ACHN (cell line): ENCODE results near the gene WDR86.

Source experiments
- DNase-seq: peaks from one replicate; pipeline ENCODE4 v3.0.0-alpha.2; 2015
- in situ Hi-C: cut with HindIII; loops from 2 replicates; pipeline ENCODE4 v1.10.0; 2017; ENCODE audit warnings: low sequenced_read_pairs, low pct_ligation_motif_present, low pct_unique_long_range_greater_than_20kb

WDR86 gene

DNA sequence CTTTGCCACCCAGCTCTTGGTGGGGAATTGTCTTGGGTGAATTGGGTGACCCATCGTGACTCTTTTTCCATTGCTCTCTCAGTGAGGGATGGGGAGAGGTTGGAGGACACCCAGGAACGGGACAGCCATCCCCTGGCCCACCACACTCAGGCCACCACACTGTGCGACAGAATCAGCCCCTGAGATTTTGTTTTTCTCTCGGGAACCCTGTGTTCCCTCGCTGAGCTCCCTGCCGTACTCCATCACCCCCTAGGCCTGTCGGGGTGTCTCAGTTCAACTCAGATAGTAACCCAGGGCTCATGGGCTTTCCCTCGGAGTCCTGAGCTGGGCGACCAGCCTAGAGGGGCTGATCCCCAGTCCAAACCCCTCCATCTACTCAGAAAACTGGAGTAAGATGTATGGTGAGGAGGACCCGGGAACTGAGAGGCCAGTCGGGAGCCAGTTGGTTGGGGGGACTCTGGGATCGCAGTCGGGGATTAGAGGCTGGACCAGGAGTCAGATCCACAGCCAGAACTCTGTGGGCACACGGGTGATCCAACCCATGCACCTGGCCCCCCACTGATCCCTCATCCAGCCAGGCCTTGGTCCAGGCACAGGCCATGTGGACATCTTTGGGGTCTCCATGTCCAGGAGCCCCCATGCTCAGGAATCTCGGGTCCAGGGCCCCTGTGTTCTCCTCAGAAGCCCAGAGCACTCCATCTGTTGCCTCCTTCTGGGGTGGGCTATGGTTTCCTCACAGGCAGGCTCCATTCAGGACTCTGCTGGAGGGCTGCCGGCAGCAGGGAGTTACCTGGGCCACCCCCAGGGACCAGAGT lies 20.8 kb upstream of the WDR86 start:
- in situ Hi-C loops: no loop called here
- no peak for DNase-seq

DNA sequence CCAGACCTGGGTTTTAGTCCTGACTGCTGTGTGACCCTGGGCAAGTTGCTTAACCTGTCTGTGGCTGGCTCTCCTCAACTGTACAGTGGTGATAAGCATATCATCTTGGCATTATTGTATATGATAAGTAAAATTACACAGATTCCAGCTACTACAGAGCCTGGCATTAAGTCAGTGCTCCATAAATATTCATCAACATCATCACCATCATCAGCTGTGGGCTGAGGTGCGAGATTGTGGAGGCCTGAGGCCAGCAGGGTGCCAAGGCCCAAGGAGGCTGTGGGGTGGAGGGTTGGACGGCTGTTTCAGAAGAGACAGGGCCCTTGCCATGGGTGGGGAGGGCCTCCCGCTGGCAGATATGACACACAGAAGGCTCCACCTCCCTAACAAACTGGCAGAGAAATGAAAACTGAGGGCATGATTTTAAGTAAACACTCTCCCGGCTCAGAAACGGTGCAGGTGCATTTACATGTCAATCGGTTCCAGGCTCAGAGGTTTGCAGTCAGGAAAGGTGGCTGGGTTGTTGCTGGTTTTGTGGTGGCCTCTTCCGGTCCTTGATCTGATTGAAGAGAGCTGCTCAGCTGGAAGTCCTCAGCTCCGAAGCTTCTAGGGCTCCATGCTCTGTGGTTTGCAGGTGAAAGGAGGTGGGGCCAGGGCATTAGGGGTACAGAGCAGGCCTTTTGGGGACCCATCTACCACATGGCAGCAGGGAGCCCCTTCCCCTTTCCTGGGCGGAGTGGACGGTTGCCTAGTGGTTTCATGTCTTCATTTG lies 19.9 kb upstream of the WDR86 start:
- DNase-seq: no peak
- in situ Hi-C loops: no loop called here

DNA sequence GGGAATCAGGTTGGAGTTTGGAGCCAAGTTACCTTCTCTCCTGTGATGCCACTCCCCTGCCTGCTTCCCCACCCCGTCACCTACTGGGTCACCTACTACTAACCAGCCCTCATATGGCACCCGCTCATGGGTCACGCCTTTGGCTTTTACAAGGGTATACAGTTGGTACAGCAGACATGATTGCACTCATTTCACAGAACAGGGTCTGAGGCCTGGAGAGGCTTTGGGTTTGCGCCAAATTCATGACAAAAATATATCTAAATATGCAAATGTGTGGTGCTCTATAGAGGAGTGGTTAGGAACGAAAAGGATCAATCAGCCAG lies 19.4 kb upstream of the WDR86 start:
- in situ Hi-C loops: no loop called here

DNA sequence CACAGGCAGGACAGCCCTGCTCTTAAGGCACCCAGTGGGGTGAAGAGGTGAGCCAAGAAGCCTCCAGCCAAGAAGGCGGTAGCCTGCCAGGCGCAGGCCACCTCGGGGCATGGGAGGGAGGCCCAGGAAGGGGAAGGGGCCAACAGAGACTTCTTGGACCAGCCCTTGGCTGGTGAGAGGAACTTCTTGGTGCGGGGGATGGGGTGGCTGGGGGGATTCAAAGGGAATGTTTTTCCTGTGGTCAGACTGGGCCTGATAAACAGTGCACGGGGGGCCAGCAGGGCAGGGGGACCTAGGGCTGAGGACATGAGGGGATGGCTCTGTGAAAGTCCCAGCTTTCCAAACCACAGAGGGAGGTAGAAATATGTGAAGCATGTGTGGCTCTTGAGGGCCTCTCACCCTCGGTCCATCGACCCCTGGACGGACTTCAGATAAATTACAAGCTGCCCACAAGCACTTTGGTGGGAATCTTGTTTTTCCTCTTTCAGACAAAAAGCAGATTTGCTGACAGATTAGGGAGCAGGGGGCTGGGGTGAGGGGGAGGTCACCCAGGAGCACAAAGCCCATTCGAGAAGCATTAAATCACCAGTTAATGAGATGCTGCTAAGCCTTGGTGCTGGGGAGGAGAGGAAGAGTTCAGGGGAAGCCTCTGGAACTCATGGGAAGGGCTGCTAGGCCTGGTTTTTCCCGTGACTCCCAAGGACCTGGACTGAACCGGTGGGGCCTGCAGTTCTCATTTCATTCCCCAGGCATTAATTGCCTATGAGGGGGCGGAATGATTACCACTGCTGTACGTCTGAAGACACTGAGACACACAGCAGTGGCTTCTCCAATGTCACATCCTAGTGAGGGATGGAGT lies 18.8 kb upstream of the WDR86 start:
- in situ Hi-C loops: no loop called here
- peak; percentile 70 for DNase-seq

More for the DNA sequence above, 19.4 kb upstream of the WDR86 start:
- no peak for DNase-seq

DNA sequence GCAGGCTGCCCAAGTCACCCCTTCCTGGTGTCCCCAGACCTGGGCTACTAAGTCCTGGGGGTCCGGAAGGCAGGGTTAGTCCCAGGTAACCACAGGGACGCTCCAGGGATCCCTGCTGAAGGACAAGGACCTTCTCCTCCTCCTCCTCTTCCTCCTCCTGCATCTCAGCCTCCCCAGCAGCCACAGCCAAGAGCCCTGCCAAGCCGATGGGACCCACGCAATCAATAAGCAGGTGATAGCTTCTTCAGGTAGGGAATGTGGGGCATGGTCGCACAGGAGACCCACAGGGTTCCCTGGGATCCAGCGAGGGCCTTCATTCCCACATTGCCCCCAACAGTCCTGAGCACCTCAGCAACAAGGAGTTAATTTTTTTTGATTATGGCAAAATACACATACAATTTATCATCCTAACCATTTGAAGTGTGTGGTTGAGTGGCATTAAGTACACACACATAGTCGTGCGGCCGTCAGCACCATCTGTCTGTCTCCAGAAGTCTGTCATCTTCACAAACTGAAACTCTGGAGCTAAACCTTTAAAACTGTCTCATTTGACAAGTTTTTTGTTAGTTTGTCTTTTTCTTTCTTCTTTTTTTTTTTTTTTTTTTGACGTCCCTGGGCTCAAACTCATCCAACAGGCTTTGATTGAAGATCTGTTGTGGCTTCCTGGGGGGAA lies 18.0 kb upstream of the WDR86 start:
- no peak for DNase-seq
- in situ Hi-C loops: no loop called here

DNA sequence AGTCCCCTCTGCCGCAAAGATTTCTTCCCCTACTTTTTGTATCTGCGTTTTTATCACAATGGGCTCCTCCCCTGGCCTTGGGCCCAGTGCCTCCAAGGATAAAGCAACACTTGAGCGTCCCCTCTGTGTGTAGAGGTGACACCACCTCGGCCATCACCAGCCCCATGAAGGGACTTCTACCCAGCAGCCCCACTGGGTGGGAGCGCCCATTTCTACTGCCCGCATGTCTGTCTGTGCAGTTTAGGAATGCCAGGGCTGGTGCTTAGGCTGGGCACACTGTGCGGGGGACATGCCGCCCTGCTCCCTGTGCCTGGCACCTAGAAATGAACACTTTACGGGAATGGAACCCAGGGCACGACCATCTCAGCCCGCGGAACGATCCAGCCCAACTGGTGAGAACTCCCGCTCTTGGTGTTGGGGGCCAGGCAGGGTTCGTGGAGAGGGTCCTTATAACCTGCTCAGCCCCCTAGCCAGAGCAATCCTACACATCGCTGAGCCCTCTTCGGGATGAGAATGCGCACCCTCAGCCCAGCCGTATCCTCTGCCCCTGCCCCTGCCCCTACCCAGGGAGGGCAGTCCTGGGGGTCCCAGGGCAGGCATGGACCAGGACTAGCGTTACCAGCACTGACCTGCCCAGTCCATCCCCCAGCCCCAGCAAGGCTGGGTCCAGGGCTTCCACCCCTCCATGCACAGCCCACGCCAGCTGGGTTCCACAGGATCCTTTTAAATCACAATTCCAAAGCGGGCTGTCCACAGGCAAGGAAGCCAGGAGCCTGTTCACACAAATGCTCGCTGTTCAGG lies 17.3 kb upstream of the WDR86 start:
- in situ Hi-C loops: no loop called here
- no peak for DNase-seq

DNA sequence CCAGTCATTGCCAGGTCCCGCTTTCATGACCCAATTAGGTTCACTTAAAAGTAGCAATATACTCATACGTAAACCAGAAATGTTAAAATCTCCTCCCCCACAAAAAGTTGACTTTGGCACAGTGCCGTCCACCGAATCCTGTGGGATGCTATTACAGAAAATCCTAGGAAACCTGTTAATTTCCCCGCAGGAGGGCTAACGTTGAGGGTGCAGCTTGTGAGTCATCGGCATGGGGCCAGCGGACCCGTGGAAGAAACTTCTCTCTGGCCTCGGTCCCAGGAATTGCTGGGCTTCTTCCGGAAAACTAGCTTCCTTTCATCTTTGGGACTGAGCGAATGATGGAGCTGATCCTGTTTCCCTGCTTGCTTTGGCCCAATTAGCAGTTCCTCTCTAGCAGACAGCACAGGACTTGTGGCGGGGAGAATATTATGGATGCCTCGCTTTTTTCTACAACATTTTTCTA lies 16.6 kb upstream of the WDR86 start:
- DNase-seq: peak; percentile 86
- in situ Hi-C loops: no loop called here

DNA sequence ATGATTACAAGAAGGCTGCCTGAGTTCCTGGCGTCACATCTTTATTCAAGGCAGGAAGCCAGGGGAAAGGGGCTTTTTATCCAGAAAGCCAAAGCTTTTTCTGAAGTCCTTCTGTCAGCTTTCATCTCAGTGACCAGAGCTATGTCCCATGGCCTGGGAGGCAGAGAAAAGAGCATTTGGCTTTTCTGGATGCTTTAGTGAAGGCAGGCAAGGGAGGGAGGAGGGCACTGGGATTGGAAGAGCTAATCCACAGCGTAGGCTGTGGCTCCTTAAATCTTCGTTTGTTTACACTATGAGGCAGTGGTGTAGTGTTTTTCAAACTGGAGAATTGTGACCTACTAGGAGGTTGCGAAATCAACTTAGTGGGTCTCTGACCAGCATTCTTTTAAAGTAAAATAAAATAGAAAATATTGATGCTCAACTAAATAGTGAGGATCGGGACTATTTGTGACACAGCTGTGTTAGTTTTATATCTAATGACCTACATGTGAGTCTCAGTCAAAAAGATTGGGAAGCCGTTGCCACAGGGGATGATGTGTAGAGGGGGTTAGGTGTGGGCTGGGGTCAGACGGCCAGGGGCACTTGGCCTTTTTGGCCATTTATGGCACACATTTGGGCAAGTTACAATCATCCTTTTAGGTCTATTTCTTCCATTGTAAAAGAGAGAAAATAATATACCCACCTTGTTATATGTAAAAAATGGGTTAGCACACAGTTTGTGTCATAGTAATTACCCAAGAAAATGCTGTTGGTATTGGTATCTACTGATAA lies 16.0 kb upstream of the WDR86 start:
- DNase-seq: no peak
- in situ Hi-C loops: no loop called here

DNA sequence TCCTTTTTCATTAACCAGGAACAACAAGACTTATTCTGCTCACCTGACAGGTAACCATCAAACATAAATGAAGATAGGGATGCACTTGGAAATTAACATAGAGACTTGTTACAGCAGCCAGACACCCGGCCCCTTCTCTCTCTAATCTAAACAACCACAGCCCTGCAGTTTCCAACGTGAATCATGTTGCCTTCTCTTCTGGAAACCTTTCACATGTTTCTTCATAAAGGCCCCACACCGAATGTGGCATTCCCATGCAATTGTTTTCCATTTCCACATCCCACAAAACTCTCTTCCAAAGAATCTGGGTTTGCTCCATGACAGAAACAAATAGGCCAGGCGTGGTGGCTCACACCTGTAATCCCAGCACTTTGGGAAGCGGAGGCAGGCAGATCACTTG lies 15.0 kb upstream of the WDR86 start:
- in situ Hi-C loops: no loop called here
- DNase-seq: no peak

DNA sequence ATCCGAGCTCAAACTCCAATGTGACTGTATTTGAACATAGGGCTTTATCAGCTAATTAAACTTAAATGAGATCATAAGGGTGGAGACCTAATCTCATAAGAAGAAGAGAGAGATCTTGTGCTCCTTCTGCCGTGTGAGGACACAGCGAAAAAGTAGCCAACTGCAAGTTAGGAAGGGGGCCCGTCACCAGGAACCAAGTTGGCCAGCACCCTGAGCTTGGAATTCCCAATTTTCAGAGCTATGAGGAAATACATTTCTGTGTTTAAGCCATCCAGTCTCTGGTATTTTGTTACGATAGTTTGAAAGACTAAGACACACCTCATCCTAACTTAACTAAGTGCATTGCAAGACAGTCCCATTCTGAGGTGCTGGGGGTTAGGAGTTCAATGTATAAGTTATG lies 14.1 kb upstream of the WDR86 start:
- in situ Hi-C loops: no loop called here
- no peak for DNase-seq

DNA sequence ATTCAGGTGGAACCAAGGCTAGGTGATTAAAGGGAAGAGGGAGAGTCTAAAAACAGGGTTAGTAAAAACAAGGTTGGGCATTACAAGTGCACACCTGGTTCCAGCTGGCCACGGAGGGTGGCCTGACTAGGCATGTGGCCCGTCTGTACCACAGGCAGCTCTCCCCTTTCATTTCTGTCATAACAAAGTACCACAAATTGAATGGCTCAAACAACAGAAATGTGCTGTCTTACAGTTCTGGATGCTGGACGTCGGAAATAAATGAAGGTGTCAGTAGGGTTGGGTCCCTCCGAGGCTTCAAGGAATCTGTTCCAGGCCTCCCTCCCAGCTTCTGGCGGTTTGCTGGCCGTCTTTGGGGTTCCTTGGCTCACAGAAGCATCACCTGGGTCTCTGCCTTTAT lies 13.4 kb upstream of the WDR86 start:
- in situ Hi-C loops: no loop called here
- no peak for DNase-seq

DNA sequence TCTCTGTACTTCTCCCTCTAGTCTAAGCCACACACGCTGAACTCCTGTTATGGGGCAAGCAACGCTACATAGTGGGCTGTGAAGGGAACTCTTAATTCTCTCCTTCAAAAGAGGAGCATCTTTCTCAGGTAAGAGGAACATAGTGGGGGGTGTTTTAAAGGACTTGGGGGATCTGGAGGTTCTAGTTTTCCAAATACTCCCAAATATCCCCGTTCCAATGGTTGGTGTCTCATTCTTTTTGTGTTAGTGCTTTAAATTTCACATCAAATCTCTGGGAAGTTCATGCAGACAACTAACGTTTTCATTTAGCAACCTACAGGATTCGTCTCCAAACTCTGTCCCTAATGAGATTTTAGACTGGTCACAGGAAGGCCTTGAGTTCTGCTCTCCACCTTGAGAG lies 12.4 kb upstream of the WDR86 start:
- no peak for DNase-seq
- in situ Hi-C loops: no loop called here

DNA sequence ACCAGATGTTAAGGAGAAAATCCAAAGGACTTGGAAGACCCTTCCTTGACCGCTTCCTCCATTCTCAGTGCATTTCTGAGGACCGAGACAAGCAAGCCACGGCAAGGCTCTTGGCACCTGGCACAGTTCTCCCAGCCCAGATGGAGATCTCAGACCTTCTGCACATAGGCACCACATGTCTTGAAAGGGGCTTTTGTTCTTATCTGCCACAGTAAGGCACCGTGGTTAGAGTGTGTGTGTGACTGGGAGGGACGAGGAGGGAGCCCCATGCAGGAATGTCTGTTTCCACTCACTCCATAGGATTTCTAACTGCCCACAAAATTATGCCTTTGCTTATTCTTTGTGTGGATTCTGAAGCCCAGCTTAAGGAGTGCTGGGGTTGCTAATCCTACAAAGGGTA lies 10.3 kb upstream of the WDR86 start:
- no peak for DNase-seq
- in situ Hi-C loops: no loop called here

DNA sequence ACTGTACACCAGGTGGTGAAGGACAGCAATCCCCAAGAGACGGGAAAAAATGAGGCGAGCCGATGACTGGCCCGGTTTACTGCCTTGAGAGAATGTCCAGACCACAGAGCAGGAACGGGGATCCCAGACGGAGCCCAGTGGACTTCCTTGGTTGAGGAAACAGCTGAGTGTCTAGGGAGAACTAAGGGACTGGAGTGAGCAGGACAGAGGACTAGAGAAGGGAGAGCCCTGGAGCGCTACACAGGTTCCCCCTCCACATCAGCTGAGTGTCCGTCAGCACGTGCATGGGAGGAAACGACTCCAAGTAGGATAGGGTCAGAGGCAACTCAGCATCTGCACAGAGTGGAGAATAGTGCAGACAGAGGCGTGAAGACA lies 7.1 kb upstream of the WDR86 start:
- in situ Hi-C loops: no loop called here
- no peak for DNase-seq

DNA sequence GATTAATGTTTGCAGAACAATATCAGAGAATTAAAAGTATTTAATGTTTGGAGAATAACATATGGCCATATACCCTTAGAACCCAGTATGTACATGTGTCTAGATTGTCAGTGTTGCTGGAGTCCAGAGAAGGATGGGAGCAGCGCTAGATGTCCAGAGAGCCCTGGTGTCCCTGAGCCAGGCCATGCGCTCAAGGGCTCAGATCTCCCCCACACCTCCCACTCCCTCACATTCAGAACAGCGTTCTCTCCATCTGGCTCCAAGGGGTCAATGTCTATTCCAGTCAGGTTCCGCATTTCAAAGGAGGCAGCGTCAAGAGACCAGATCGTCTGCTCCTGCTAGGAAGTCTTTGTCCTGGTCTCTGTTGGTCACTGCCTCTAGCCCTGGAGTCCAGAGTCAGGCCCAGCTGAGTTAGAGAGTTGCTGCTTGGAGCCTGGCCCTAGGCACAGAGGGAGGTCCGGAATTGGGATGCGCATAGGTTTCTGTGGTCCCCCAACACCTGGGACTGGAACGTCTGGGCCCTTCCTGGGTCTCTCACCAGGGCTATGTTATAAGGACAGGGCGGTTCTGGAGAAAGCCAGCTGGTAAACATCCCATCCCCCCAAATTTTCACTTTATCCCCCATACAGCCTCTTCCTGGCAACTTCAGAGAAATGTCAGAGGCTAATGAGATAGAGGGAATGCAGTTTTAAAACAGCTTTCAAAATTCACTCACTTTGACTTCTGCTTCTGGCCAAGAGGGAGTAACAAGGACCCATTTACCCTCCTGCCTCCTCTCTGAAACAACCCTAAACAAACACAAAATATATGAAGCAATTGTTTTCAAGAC lies 6.5 kb upstream of the WDR86 start:
- no peak for DNase-seq
- in situ Hi-C loops: no loop called here

DNA sequence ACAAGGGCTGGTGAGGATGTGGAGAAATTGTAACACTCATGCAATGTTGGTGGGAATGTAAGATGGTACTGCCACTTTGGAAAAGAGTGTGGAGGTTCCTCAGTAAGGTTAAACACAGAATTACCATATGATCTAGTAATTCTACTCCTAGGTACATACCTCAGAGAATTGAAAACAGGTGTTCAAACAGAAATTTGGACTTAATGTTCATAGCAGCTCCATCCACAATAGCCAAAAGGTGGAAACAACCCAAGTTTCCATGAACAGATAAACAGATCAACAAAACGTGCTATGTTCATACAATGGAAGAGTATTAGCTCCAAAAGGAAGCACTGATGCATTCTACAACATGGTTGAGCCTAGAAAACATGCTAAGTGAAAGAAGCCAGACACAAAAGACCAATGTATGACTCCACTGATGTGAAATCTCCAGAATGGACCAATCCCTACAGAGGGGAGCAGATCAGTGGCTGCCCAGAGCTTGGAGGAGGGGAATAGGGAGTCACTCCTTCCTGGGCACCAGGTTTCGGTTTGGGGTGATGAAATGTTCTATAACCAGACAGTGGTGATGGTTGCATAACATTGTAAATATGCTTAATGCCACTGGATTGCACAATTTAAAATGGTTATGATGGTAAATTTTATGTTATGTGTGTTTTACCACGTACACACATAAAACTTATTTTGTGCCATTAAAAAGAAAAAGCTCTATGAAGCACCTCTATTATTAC lies 5.7 kb upstream of the WDR86 start:
- in situ Hi-C loops: no loop called here
- DNase-seq: no peak
